GM23248 (cell line): ENCODE results near the gene E2F8.

Source experiments
- EZH2 ChIP-seq: fragments of 200-600 bp; sonication (generic); IDR thresholded peaks from 2 replicates; pipeline ENCODE4 v1.6.1; 2018; ENCODE audit warnings: antibody characterized with exemption, mild to moderate bottlenecking; ENCODE audit not compliant: insufficient read depth, poor library complexity, severe bottlenecking
- EZH2phosphoT487 ChIP-seq: fragments of 200-600 bp; sonication (generic); IDR thresholded peaks from 2 replicates; pipeline ENCODE4 v1.6.1; 2018; ENCODE audit warnings: antibody characterized with exemption, moderate library complexity, mild to moderate bottlenecking, low read depth; ENCODE audit not compliant: insufficient read depth

DNA sequence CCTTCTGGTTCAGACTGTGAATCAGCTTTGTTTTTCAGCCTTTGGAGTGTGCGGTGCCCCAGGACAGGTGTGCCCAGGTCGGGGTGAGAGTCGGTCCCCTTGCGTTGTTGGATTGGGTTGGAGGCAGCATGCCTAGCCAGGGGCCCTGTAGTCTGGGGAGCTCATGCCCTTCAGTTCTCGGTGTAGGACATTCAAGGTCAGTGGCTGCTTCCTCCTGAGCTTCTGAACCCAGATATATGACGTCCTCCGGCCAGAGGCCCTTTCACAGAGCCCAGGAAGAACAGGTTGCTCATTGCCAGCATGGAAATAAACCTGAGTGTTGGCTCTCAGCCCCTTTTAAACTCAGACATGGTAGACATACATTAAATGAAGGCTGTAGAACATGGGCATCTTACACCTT lies 41.7 kb downstream of the E2F8 start:
- TF ChIP-seq EZH2 (no peak), EZH2phosphoT487 (no peak)
